Gastrocnemius medialis (tissue), 4 donors: ENCODE data around the gene STAG1.

Experiments
- CTCF ChIP-seq, 5 experiments: fragments of 450-650 bp in 3 of 5; fragments of 200-600 bp in 2 of 5; sonication (generic) in 2 of 5; IDR thresholded peaks in 4 of 5; conservative IDR thresholded peaks in 1 of 5; 1 replicate in 4 of 5; 2 replicates in 1 of 5; pipeline ENCODE4 v1.5.1; 2016 to 2019; ENCODE audit warnings: antibody characterized with exemption in 5 of 5, mild to moderate bottlenecking in 3 of 5, moderate library complexity in 3 of 5
- POLR2A ChIP-seq, 2 donors: fragments of 450-650 bp; IDR thresholded peaks; one replicate each; pipeline ENCODE4 v1.6.1; 2017; ENCODE audit warnings: antibody characterized with exemption in 2 of 2, mild to moderate bottlenecking in 2 of 2, moderate library complexity in 2 of 2

- no peak for TF ChIP-seq CTCF (IDR thresholded peaks at IDR 0.05 in 4 of 5, conservative IDR thresholded peaks at IDR 0.05 in 1 of 5)
- no peak for TF ChIP-seq POLR2A (IDR thresholded peaks at IDR 0.05)
Measured at GRCh38 chr3:136661282-136661681, 90.9 kb downstream of the STAG1 start.
